AG10803 (cell line): ENCODE results near the gene VARS2.
A peak's percentile ranks its signal among the peaks of the same experiment; 100 is the strongest.

Experiments used
- DNase-seq: peaks from one replicate; pipeline ENCODE4 v3.0.0; 2010; ENCODE audit warnings: low read depth
- H3K4me3 ChIP-seq: 2 replicates; pipeline ENCODE4 v1.5.1; 2011; ENCODE audit warnings: mild to moderate bottlenecking, low read length, control low read depth
- TF ChIP-seq, protein P1 (sequence below): conservative IDR thresholded peaks from 2 replicates; pipeline ENCODE4 v1.5.1; 2011; ENCODE audit warnings: mild to moderate bottlenecking, low read length, control low read depth, inconsistent platforms

The VARS2 gene

DNA sequence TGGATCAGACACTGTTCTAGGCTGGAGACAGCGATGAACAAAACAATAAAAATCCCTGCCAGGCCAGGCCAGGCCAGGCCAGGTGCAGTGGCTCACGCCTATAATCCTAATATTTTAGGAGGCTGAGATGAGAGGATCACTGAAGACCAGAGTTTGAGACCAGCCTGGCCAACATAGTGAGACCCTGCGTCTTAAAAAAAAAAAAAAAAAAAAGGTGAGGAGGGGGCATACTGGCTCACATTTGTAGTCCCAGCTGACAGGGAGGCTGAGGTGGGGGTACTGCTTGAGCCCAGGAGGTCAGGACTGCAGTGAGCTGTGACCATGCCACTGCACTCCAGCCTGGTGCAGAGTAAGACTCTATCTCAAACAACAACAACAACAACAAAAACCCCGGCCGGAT is 31.2 kb downstream of the VARS2 start:
- TF ChIP-seq, protein P1, sequence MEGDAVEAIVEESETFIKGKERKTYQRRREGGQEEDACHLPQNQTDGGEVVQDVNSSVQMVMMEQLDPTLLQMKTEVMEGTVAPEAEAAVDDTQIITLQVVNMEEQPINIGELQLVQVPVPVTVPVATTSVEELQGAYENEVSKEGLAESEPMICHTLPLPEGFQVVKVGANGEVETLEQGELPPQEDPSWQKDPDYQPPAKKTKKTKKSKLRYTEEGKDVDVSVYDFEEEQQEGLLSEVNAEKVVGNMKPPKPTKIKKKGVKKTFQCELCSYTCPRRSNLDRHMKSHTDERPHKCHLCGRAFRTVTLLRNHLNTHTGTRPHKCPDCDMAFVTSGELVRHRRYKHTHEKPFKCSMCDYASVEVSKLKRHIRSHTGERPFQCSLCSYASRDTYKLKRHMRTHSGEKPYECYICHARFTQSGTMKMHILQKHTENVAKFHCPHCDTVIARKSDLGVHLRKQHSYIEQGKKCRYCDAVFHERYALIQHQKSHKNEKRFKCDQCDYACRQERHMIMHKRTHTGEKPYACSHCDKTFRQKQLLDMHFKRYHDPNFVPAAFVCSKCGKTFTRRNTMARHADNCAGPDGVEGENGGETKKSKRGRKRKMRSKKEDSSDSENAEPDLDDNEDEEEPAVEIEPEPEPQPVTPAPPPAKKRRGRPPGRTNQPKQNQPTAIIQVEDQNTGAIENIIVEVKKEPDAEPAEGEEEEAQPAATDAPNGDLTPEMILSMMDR, result no peak
- no peak for DNase-seq
- H3K4me3 ChIP-seq, result no peak overlapping the region

DNA sequence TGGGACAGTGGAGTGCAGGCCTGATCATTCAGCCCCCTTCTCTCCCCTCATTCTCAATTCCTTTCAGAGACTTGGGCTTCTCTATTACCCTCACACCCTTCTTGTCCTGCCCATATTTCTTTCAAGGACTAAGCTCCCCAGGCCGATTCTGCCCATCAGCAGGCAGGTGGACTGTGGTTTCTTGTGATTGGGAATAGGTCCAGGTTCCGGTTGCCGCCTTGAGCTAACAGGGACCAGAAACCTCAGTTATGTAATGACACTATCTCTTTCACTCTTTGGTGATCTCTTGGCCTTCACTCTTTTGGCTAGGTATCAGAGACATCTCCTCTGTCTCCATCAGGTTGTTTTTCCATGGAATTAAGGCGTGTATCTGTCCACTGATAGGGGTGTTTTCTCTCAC is 33.2 kb downstream of the VARS2 start:
- no peak for DNase-seq

GRCh38 chr6:30948811-30949210 is 34.8 kb downstream of the VARS2 start:
- TF ChIP-seq, protein P1, result no peak
- H3K4me3 ChIP-seq, result no peak overlapping the region
- no peak for DNase-seq

More for the DNA sequence above, 33.2 kb downstream of the VARS2 start:
- H3K4me3 ChIP-seq, result no peak overlapping the region
- TF ChIP-seq, protein P1, result no peak

DNA sequence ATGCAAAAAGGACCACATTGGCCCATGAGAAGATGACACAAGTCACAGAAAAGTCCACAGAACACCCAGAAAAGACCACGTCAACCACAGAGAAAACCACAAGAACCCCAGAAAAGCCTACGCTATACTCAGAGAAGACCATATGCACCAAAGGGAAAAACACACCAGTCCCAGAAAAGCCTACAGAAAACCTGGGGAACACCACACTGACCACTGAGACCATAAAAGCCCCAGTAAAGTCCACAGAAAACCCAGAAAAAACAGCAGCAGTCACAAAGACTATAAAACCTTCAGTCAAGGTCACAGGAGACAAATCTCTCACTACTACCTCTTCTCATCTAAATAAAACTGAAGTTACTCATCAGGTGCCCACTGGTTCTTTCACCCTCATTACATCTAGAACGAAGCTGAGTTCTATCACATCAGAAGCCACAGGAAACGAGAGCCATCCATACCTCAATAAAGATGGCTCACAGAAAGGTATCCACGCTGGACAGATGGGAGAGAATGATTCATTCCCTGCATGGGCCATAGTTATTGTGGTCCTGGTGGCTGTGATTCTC is 38.0 kb downstream of the VARS2 start:
- no peak for DNase-seq
- no peak overlapping the region for H3K4me3 ChIP-seq
- TF ChIP-seq, protein P1, result no peak

DNA sequence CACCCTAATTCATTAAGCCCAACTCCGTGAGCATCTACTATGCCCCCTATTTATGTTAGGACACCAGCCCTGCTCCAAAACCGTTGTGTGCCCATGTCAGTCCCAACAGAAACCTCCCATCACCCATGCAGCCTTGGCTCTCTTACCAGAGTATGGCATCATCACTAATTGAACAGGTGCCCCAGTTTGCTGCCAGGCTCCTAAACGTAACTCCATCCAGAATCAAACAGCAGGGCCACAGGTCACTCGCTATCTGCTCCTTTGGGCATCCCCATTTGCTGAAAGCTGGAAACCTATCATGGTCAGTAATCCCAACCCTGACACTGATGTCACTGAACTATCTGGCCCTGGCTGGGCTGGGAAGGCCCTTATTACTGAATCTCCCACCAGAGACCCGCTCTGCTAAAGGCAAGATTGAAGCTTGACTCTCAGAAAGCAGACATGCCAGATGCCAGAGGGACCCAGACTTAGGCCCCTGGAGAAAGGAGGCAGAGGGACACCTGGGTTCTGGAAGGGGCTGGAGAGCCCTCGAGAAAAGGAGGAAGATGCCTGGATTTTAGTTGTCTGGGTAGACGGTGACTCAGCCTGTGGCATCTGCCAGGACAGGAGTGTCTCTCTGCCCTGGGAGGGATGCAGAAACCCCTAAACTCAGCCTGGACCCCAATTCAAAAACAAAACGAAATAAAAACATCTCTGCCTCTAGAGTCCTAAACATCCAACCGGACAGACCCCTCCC is 40.8 kb downstream of the VARS2 start:
- DNase-seq, result no peak
- TF ChIP-seq, protein P1, result no peak
- peak overlapping the region; percentile 55 for H3K4me3 ChIP-seq

- TF ChIP-seq, protein P1, result no peak
- H3K4me3 ChIP-seq, result peak overlapping the region; percentile 55
- peak; percentile 52 for DNase-seq
Observed at GRCh38 chr6:30955367-30956042, 41.5 kb downstream of the VARS2 start.
